ENCODE data around the gene CTBP2. TPM values are rescaled to one million over a fixed set of nuclear protein-coding genes. Genes with fewer than 3 reads are reported as not detected.

The CTBP2 gene
- total and polyA plus RNA-seq, 8 donors: 71.2 to 90.0 (median 84.1) TPM

DNA sequence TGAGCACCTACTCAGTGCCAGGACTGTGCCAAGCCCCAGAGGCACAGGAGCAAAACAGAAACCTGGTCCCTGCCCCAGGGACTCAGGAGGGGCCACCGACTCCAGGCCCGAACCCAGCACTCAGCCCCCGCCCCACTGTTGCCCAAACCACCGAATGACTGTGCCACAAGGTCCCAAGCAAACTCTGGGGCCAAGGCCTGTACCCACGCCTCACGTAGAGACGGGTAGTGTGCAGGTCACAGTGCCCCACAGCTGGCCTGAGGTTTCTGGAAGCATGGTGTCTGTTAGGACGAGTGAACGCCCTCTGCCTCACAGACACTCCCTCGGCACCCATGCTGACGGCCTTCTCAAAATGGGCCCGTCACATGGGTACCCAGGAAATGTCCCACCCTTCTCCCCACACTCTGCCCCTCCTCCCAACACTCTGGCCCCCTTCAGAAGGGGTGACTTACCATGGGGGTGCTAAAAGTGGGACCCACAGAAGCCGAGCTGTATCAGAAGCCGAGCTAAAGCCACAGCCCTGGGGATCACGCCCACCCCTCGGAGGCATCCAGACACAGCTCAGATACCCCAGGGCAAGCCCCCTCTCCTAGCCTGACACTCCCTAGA, 44.2 kb downstream of the CTBP2 start:
- no peak overlapping the region for H3K4me3 ChIP-seq
- no peak overlapping the region for H3K27ac ChIP-seq
- peaks cover 30 to 88% of the 10 kb centered on the region in 2 donors for H3K4me1 ChIP-seq
- TF ChIP-seq, protein P1, sequence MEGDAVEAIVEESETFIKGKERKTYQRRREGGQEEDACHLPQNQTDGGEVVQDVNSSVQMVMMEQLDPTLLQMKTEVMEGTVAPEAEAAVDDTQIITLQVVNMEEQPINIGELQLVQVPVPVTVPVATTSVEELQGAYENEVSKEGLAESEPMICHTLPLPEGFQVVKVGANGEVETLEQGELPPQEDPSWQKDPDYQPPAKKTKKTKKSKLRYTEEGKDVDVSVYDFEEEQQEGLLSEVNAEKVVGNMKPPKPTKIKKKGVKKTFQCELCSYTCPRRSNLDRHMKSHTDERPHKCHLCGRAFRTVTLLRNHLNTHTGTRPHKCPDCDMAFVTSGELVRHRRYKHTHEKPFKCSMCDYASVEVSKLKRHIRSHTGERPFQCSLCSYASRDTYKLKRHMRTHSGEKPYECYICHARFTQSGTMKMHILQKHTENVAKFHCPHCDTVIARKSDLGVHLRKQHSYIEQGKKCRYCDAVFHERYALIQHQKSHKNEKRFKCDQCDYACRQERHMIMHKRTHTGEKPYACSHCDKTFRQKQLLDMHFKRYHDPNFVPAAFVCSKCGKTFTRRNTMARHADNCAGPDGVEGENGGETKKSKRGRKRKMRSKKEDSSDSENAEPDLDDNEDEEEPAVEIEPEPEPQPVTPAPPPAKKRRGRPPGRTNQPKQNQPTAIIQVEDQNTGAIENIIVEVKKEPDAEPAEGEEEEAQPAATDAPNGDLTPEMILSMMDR (IDR thresholded peaks at IDR 0.05): no peak
- intact Hi-C loops (cut with DNase I): no loop called here
- ATAC-seq (no peak), DNase-seq (no peak)
- peaks cover 0 to 5% of the 10 kb centered on the region in 2 donors for H3K36me3 ChIP-seq
- no peaks in the 10 kb centered on the region for H3K9me3 ChIP-seq
- no peaks in the 10 kb centered on the region for H3K27me3 ChIP-seq

- peaks cover 0 to 5% of the 10 kb centered on the region in 2 donors for H3K36me3 ChIP-seq
- H3K4me1 ChIP-seq: peaks cover 25 to 81% of the 10 kb centered on the region in 2 donors
- TF ChIP-seq, protein P1 (IDR thresholded peaks at IDR 0.05): no peak
- intact Hi-C loops (cut with DNase I): no loop called here
- H3K9me3 ChIP-seq: no peaks in the 10 kb centered on the region
- no peak for ATAC-seq
- no peak overlapping the region for H3K4me3 ChIP-seq
- no peaks in the 10 kb centered on the region for H3K27me3 ChIP-seq
- no peak overlapping the region for H3K27ac ChIP-seq
- no peak for DNase-seq
These were observed 45.0 kb downstream of the CTBP2 start for GRCh38 chr10:125115409-125115808.

DNA sequence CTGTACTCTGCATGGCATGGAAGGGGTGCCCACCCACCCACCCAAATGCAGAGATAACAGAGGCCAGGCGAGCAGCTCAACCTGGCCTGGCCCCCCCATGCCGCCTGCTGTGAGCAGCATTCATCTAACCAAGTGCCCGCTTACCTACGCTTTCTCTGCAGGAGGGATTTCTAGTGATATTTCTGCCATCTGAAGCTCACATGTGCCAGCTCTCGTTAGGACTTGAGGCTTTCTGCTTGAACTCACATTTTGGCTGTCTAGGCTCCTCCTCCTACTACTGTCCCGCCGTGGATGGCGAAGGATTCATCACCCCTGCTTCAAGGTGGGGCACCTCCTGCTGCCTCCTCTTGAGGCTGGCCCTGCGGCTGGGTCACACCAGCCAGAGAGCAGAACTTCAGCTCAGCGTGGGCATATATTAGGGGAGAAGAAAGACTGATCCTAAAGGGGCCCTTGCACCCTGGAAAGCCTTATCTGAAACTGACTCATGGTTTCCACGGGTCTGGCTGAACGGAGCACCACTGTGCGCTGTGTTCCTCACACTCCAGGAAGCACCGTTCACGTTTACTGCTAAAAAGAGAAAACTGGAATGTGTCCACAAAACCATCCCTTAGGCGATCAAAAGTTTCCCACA, 45.5 kb downstream of the CTBP2 start:
- intact Hi-C loops (cut with DNase I): no loop called here
- DNase-seq (no peak), ATAC-seq (no peak)
- Histone ChIP-seq H3K27me3 (no peaks in the 10 kb centered on the region), H3K27ac (no peak overlapping the region), H3K9me3 (no peaks in the 10 kb centered on the region), H3K36me3 (peaks cover 0 to 5% of the 10 kb centered on the region in 2 donors), H3K4me1 (peaks cover 20 to 76% of the 10 kb centered on the region in 2 donors), H3K4me3 (no peak overlapping the region)
- TF ChIP-seq, protein P1 (IDR thresholded peaks at IDR 0.05): no peak

GRCh38 chr10:125113691-125114371, 46.5 kb downstream of the CTBP2 start:
- intact Hi-C loops (cut with DNase I): no loop called here
- DNase-seq (no peak), ATAC-seq (peak; percentile 26)
- Histone ChIP-seq H3K27me3 (no peaks in the 10 kb centered on the region), H3K27ac (no peak overlapping the region), H3K4me1 (peaks cover 19 to 71% of the 10 kb centered on the region in 2 donors), H3K36me3 (peaks cover 0 to 14% of the 10 kb centered on the region in 2 donors), H3K4me3 (no peak overlapping the region), H3K9me3 (no peaks in the 10 kb centered on the region)
- TF ChIP-seq, protein P1 (IDR thresholded peaks at IDR 0.05): no peak

Measured in left lung (tissue), 10 donors.